NCI-H2227 treated with DMSO at 0.1 percent for 48 hours (cell line): ENCODE measurements around the gene ELFN1.
"Not testable (repeated sequence)": the region's sequence is repeated elsewhere in the genome, so short reads cannot be mapped to it uniquely, and the experiment has no call there.

ENCODE experiments used
- DNase-seq: peaks from one replicate; lab custom pipeline; 2025; lab: John Stamatoyannopoulos, UW

The ELFN1 gene

GRCh38 chr7:1709281-1709680 lies 39.2 kb downstream of the ELFN1 start:
- no peak for DNase-seq

GRCh38 chr7:1709900-1710299 lies 39.8 kb downstream of the ELFN1 start:
- DNase-seq = no peak

GRCh38 chr7:1710936-1711335 lies 40.9 kb downstream of the ELFN1 start:
- DNase-seq = no peak

- no peak for DNase-seq
These were observed 42.9 kb downstream of the ELFN1 start for GRCh38 chr7:1712907-1713501.

- no peak for DNase-seq
These were observed 43.7 kb downstream of the ELFN1 start for GRCh38 chr7:1713502-1714484.

- DNase-seq = no peak
These were observed 44.7 kb downstream of the ELFN1 start for GRCh38 chr7:1714583-1715330.

- DNase-seq = no peak
These were observed 45.2 kb downstream of the ELFN1 start for GRCh38 chr7:1715331-1715625.

- DNase-seq = no peak
These were observed 45.6 kb downstream of the ELFN1 start for GRCh38 chr7:1715671-1716074.

- no peak for DNase-seq
These were observed 46.4 kb downstream of the ELFN1 start for GRCh38 chr7:1716263-1717094.

- DNase-seq = no peak
These were observed 47.0 kb downstream of the ELFN1 start for GRCh38 chr7:1717095-1717483.

GRCh38 chr7:1717903-1718676 lies 48.0 kb downstream of the ELFN1 start:
- DNase-seq = no peak

- not testable (repeated sequence) for DNase-seq
These were observed 48.8 kb downstream of the ELFN1 start for GRCh38 chr7:1718850-1719249.

GRCh38 chr7:1719256-1719655 lies 49.2 kb downstream of the ELFN1 start:
- not testable (repeated sequence) for DNase-seq

- no peak for DNase-seq
These were observed 49.8 kb downstream of the ELFN1 start for GRCh38 chr7:1719913-1720312.

- DNase-seq = no peak
These were observed 50.2 kb downstream of the ELFN1 start for GRCh38 chr7:1720326-1720725.

- no peak for DNase-seq
These were observed 51.1 kb downstream of the ELFN1 start for GRCh38 chr7:1721047-1721690.

GRCh38 chr7:1723254-1723653 lies 53.2 kb downstream of the ELFN1 start:
- DNase-seq = no peak

GRCh38 chr7:1724118-1724910 lies 54.2 kb downstream of the ELFN1 start:
- DNase-seq = no peak

GRCh38 chr7:1725199-1725690 lies 55.2 kb downstream of the ELFN1 start:
- DNase-seq = no peak
